Ectodermal cell (in vitro differentiated cells): ENCODE data around the gene RBM38.

Experiments
- H3K27ac ChIP-seq: 2 replicates; pipeline ENCODE4 v1.7.0; 2013; ENCODE audit warnings: mild to moderate bottlenecking, low read depth, low read length; ENCODE audit not compliant: insufficient read depth, poor library complexity, severe bottlenecking
- H3K27me3 ChIP-seq: 2 replicates; pipeline ENCODE4 v1.7.0; 2013; ENCODE audit warnings: mild to moderate bottlenecking, low read length; ENCODE audit not compliant: insufficient read depth, control insufficient read depth, poor library complexity, severe bottlenecking
- H3K36me3 ChIP-seq: one replicate; pipeline ENCODE4 v1.7.0; 2013; ENCODE audit warnings: low read length; ENCODE audit not compliant: control insufficient read depth, insufficient read depth
- H3K4me1 ChIP-seq: one replicate; pipeline ENCODE4 v1.7.0; 2013; ENCODE audit warnings: low read length; ENCODE audit not compliant: control insufficient read depth, insufficient read depth
- H3K4me3 ChIP-seq: 2 replicates; pipeline ENCODE4 v1.7.0; 2013; ENCODE audit warnings: low read depth, low read length, control low read depth; ENCODE audit not compliant: insufficient read depth
- H3K9me3 ChIP-seq: 2 replicates; pipeline ENCODE4 v1.7.0; 2013; ENCODE audit warnings: mild to moderate bottlenecking, low read length, moderate library complexity; ENCODE audit not compliant: control insufficient read depth
- WGBS, 2 experiments: methylation state at CpG; one replicate each; pipeline ENCODE4 v1.1.7; 2013; ENCODE audit warnings: missing lambda C conversion rate in 2 of 2; 5-methylcytosine and 5-hydroxymethylcytosine counted together

RBM38 gene

DNA sequence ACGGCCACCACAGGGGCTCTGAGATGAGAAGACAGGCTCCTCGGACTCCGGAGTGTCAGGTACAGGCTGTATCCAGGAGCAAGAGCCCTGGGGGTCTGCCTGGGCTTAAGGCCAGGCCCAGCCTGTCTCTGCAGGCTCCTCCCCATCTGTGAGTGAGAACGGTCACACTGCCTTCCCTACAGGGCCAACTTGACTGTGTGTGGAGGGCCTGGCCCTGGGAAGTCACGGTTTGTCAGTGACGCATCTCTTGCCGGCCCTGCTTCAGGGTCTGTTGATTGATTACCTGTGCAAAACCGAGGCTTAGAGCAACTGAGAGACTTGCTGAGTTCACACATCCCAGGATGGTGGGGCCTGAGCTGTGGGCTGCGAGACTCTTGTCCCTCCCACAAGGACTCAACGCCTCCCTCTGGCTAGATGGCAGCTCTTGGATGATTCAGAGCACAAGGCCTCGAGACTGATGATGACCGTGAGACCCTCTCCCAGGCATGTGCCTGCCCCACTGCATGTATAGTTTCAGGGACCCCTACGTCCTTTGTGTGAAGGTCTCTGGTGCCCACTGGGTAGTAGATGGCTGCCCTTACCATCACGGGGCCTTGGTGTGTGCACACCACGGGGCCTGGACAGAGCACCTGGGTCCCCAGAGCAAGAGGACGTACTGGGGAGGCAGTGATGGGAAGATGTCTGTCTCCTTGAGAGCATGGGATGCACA is 5.9 kb downstream of the RBM38 start:
- WGBS, 2 experiments = 86 to 91% methylated on average over 16 of the region's 16 CpGs
- H3K9me3 ChIP-seq = no peaks in the 10 kb centered on the region
- H3K4me3 ChIP-seq = no peak overlapping the region
- no peaks in the 10 kb centered on the region for H3K27me3 ChIP-seq
- peaks cover 8% of the 10 kb centered on the region for H3K36me3 ChIP-seq
- H3K27ac ChIP-seq = no peak overlapping the region
- H3K4me1 ChIP-seq = peaks cover 38% of the 10 kb centered on the region

GRCh38 chr20:57397693-57398108 is 6.5 kb downstream of the RBM38 start:
- H3K27me3 ChIP-seq = no peaks in the 10 kb centered on the region
- H3K9me3 ChIP-seq = no peaks in the 10 kb centered on the region
- peaks cover 32% of the 10 kb centered on the region for H3K4me1 ChIP-seq
- H3K27ac ChIP-seq = no peak overlapping the region
- no peak overlapping the region for H3K4me3 ChIP-seq
- WGBS, 2 experiments = 94% methylated on average over 13 of the region's 13 CpGs
- H3K36me3 ChIP-seq = peaks cover 8% of the 10 kb centered on the region

GRCh38 chr20:57398231-57398821 is 7.1 kb downstream of the RBM38 start:
- peaks cover 8% of the 10 kb centered on the region for H3K36me3 ChIP-seq
- no peak overlapping the region for H3K27ac ChIP-seq
- no peaks in the 10 kb centered on the region for H3K27me3 ChIP-seq
- no peak overlapping the region for H3K4me3 ChIP-seq
- no peaks in the 10 kb centered on the region for H3K9me3 ChIP-seq
- peaks cover 28% of the 10 kb centered on the region for H3K4me1 ChIP-seq
- WGBS, 2 experiments = 88 to 89% methylated on average over 27 of the region's 27 CpGs

DNA sequence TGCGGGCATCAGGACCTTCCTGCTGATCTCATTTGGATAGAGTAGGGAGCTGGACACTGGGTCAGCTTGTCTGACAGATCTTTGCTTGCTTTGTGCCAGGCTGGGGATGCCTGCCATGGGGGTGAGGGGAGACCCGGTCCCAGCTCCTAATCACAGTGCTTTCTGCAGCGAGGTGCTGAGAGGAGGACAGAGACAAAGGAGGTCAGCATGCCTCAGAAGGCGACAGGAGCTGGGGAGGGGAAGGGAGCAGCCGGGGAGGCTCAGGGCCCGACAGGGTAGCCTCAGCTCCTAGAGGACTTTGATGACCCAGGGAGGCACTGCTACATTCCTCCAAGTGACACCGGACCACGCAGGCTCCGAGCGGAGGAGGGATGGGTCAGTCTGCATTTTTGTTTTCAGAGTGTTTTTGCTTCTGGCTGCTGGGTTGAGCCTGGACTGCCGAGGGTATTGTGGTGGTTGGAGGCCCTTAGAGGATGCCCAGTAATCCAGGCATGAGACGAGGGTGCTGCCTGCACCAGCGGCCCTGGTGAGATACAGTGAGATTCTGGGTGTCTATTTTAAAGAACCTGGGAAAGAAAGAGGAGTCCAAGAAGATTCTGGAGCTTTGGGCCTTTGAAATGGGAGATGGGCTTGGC is 7.8 kb downstream of the RBM38 start:
- H3K27ac ChIP-seq = no peak overlapping the region
- WGBS, 2 experiments = 61 to 65% methylated on average over 13 of the region's 13 CpGs
- peaks cover 11% of the 10 kb centered on the region for H3K36me3 ChIP-seq

GRCh38 chr20:57399587-57400155 is 8.5 kb downstream of the RBM38 start:
- WGBS, 2 experiments = 91 to 93% methylated on average over 21 of the region's 21 CpGs
- H3K9me3 ChIP-seq = no peaks in the 10 kb centered on the region
- peaks cover 15% of the 10 kb centered on the region for H3K36me3 ChIP-seq
- H3K4me1 ChIP-seq = peaks cover 25% of the 10 kb centered on the region
- H3K4me3 ChIP-seq = no peak overlapping the region
- no peaks in the 10 kb centered on the region for H3K27me3 ChIP-seq
- no peak overlapping the region for H3K27ac ChIP-seq

More for the DNA sequence above, 7.8 kb downstream of the RBM38 start:
- no peak overlapping the region for H3K4me3 ChIP-seq
- H3K27me3 ChIP-seq = no peaks in the 10 kb centered on the region
- peaks cover 25% of the 10 kb centered on the region for H3K4me1 ChIP-seq
- no peaks in the 10 kb centered on the region for H3K9me3 ChIP-seq

DNA sequence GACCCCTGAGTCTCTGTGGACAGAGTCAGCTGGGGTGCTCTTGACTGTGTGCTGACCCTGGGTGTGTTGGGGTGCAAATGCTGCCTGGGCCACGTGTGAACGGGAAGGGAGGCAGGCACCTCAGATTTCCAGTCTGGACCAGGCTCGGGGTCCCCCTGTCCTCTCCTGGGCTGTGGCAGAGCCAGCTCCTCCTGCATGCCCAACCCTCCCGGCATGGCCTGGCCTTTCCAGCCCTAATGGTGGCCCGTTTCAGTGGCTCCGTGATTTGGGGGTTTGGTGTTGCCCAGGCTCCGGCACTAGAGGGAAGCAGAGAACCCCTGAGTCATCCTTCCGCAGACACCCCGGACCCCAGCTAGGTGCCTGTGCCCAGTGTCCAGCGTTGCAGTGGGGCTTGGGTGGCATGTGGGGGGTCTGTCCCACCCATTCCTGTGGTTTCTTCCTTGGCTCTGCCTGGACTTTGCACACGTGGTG is 9.1 kb downstream of the RBM38 start:
- H3K27me3 ChIP-seq = no peaks in the 10 kb centered on the region
- WGBS, 2 experiments = 89 to 93% methylated on average over 11 of the region's 11 CpGs
- H3K27ac ChIP-seq = no peak overlapping the region
- H3K4me1 ChIP-seq = peaks cover 19% of the 10 kb centered on the region
- no peaks in the 10 kb centered on the region for H3K9me3 ChIP-seq
- no peak overlapping the region for H3K4me3 ChIP-seq
- H3K36me3 ChIP-seq = peaks cover 15% of the 10 kb centered on the region

GRCh38 chr20:57400821-57401564 is 9.8 kb downstream of the RBM38 start:
- Histone ChIP-seq H3K27ac (no peak overlapping the region), H3K4me3 (no peak overlapping the region), H3K4me1 (peaks cover 15% of the 10 kb centered on the region), H3K27me3 (no peaks in the 10 kb centered on the region), H3K36me3 (peaks cover 15% of the 10 kb centered on the region), H3K9me3 (no peaks in the 10 kb centered on the region)
- 94 to 95% methylated on average over 21 of the region's 21 CpGs for WGBS, 2 experiments

GRCh38 chr20:57401565-57401918 is 10.3 kb downstream of the RBM38 start:
- Histone ChIP-seq H3K9me3 (no peaks in the 10 kb centered on the region), H3K4me3 (no peak overlapping the region), H3K27ac (no peak overlapping the region), H3K4me1 (peaks cover 15% of the 10 kb centered on the region), H3K27me3 (no peaks in the 10 kb centered on the region), H3K36me3 (peaks cover 11% of the 10 kb centered on the region)
- WGBS, 2 experiments = 95 to 96% methylated on average over 7 of the region's 7 CpGs

DNA sequence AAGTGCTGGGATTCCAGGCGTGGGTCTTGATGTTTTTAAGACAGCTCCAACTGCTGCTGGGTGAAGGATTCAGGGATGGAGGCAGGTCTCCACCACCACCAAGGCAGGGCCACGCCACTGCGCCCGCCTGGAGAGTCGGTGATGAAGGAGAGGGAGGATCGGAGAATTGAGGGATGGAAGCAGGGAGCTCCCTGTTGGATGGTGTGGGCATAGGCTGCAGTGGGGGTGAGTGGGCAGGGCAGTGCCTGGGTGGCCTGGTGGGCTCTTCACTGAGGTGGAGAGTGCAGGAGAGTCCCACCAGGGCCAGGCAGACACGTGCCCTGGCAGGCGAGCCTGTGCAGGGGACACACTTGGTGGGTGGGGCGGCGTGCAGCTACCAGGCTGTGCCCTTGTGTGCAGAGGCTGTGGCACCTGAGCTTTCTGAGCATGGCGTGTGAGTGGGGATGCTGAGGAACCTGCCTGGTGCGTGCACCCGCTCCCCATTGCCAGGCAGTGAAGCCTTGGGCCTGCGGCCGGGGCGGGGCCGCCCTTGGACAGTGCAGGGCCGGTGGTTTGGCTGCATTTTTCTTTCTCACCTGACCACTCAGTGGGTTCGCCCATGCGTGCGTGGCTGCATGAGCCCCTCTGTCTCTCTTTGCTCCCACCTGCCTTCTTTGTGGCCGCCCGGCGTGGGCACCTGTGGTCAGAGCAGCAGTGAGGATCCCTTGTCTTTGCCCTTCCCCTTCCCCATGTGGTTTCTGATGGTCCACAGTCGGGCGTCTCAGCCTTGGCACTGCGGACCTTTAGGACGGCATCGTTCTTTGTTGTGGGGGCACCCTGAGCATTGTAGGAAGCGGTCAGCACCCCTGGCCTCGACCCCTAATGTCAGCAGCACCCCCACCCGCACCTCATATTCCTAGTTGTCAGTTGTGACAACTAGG is 11.3 kb downstream of the RBM38 start:
- Histone ChIP-seq H3K27me3 (no peaks in the 10 kb centered on the region), H3K9me3 (no peaks in the 10 kb centered on the region), H3K36me3 (peaks cover 7% of the 10 kb centered on the region), H3K27ac (no peak overlapping the region), H3K4me1 (peaks cover 15% of the 10 kb centered on the region), H3K4me3 (no peak overlapping the region)
- WGBS, 2 experiments = 94 to 95% methylated on average over 32 of the region's 32 CpGs
